Measurements from ENCODE around the gene CTAGE4. TPM values are rescaled to one million over a fixed set of nuclear protein-coding genes. Genes with fewer than 3 reads are reported as not detected.
"Not testable (repeated sequence)": the region's sequence is repeated elsewhere in the genome, so short reads cannot be mapped to it uniquely, and the experiment has no call there.

Gene CTAGE4
- total and polyA plus RNA-seq, 2 donors (not counting 3 experiments of a cell fraction or from before 2014, with no cell fraction given) = 0.04 TPM; not detected in 1

- H3K27me3 ChIP-seq (ENCODE audit: control insufficient read depth in 2 of 2, insufficient read depth in 2 of 2, low read length in 2 of 2); intact Hi-C loops (cut with micrococcal nuclease); H3K4me3 ChIP-seq (replicated peaks in 1 of 3; ENCODE audit: insufficient read depth in 1 of 3, low read depth in 1 of 3, low read length in 3 of 3); H3K79me2 ChIP-seq (ENCODE audit: control insufficient read depth, insufficient read depth, low read length); H3K9me1 ChIP-seq (replicated peaks; ENCODE audit: control insufficient read depth, extremely low read depth, insufficient read depth, low read length); BruUV-seq (replicated peaks); DNase-seq (ENCODE audit: low read depth, low spot score); H2AFZ ChIP-seq (ENCODE audit: low read depth, low read length); H3K4me2 ChIP-seq (ENCODE audit: insufficient read depth, low read length); H3K36me3 ChIP-seq (ENCODE audit: control insufficient read depth in 2 of 2, extremely low read depth in 1 of 2, insufficient read depth in 2 of 2, low read length in 2 of 2); H3K9ac ChIP-seq (replicated peaks; ENCODE audit: extremely low read depth, insufficient read depth, low read length); dilution Hi-C loops (cut with MboI; ENCODE audit: extremely low pct_ligation_motif_present, low sequenced_read_pairs); H3K4me1 ChIP-seq (ENCODE audit: control insufficient read depth, extremely low read depth, insufficient read depth, low read length); CTCF ChIA-PET; H4K20me1 ChIP-seq (replicated peaks; ENCODE audit: control insufficient read depth, extremely low read depth, insufficient read depth, low read length); POLR2A ChIA-PET; H3K9me3 ChIP-seq (replicated peaks; ENCODE audit: control insufficient read depth, insufficient read depth, low read length); H3K27ac ChIP-seq (ENCODE audit: insufficient read depth, low read depth, low read length); FAIRE-seq: not testable (repeated sequence)
These were observed 15.7 kb downstream of the CTAGE4 start for GRCh38 chr7:144198934-144199333.

GRCh38 chr7:144201978-144202377 is 18.7 kb downstream of the CTAGE4 start:
- FAIRE-seq; BruUV-seq (replicated peaks); H3K79me2 ChIP-seq (ENCODE audit: control insufficient read depth, insufficient read depth, low read length); H2AFZ ChIP-seq (ENCODE audit: low read depth, low read length); H4K20me1 ChIP-seq (replicated peaks; ENCODE audit: control insufficient read depth, extremely low read depth, insufficient read depth, low read length); H3K9ac ChIP-seq (replicated peaks; ENCODE audit: extremely low read depth, insufficient read depth, low read length); H3K4me3 ChIP-seq (replicated peaks in 1 of 3; ENCODE audit: insufficient read depth in 1 of 3, low read depth in 1 of 3, low read length in 3 of 3); DNase-seq (ENCODE audit: low read depth, low spot score); H3K9me1 ChIP-seq (replicated peaks; ENCODE audit: control insufficient read depth, extremely low read depth, insufficient read depth, low read length); intact Hi-C loops (cut with micrococcal nuclease); CTCF ChIA-PET; H3K27ac ChIP-seq (ENCODE audit: insufficient read depth, low read depth, low read length); H3K4me1 ChIP-seq (ENCODE audit: control insufficient read depth, extremely low read depth, insufficient read depth, low read length); H3K4me2 ChIP-seq (ENCODE audit: insufficient read depth, low read length); POLR2A ChIA-PET; H3K27me3 ChIP-seq (ENCODE audit: control insufficient read depth in 2 of 2, insufficient read depth in 2 of 2, low read length in 2 of 2); H3K36me3 ChIP-seq (ENCODE audit: control insufficient read depth in 2 of 2, extremely low read depth in 1 of 2, insufficient read depth in 2 of 2, low read length in 2 of 2); dilution Hi-C loops (cut with MboI; ENCODE audit: extremely low pct_ligation_motif_present, low sequenced_read_pairs); H3K9me3 ChIP-seq (replicated peaks; ENCODE audit: control insufficient read depth, insufficient read depth, low read length): not testable (repeated sequence)

DNA sequence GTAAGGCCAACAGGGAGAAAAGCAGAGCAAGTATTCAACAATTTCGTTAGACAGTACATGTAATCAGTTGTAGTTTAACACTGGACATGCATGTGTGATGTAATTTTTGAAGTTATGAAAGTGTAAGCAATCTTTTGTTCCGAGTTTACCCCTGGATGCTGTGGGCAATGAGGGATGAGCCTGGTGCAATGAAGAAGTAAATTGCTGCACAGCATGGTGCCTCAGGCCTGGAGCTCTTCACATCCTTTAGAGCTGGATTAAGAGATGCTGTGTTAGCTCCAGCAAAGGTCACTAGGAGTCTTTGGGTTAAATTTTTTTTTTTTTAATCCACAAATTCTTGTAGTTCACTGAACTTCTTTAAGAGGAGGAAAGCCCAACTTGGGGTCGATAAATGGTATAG is 19.8 kb downstream of the CTAGE4 start:
- H3K9ac ChIP-seq (replicated peaks; ENCODE audit: extremely low read depth, insufficient read depth, low read length); H3K79me2 ChIP-seq (ENCODE audit: control insufficient read depth, insufficient read depth, low read length); BruUV-seq (replicated peaks); DNase-seq (ENCODE audit: low read depth, low spot score); H3K9me3 ChIP-seq (replicated peaks; ENCODE audit: control insufficient read depth, insufficient read depth, low read length); H3K9me1 ChIP-seq (replicated peaks; ENCODE audit: control insufficient read depth, extremely low read depth, insufficient read depth, low read length); H4K20me1 ChIP-seq (replicated peaks; ENCODE audit: control insufficient read depth, extremely low read depth, insufficient read depth, low read length); H3K27me3 ChIP-seq (ENCODE audit: control insufficient read depth in 2 of 2, insufficient read depth in 2 of 2, low read length in 2 of 2); intact Hi-C loops (cut with micrococcal nuclease); H3K27ac ChIP-seq (ENCODE audit: insufficient read depth, low read depth, low read length); H3K36me3 ChIP-seq (ENCODE audit: control insufficient read depth in 2 of 2, extremely low read depth in 1 of 2, insufficient read depth in 2 of 2, low read length in 2 of 2); dilution Hi-C loops (cut with MboI; ENCODE audit: extremely low pct_ligation_motif_present, low sequenced_read_pairs); H3K4me1 ChIP-seq (ENCODE audit: control insufficient read depth, extremely low read depth, insufficient read depth, low read length); H3K4me3 ChIP-seq (replicated peaks in 1 of 3; ENCODE audit: insufficient read depth in 1 of 3, low read depth in 1 of 3, low read length in 3 of 3); H3K4me2 ChIP-seq (ENCODE audit: insufficient read depth, low read length); CTCF ChIA-PET; FAIRE-seq; H2AFZ ChIP-seq (ENCODE audit: low read depth, low read length); POLR2A ChIA-PET: not testable (repeated sequence)

DNA sequence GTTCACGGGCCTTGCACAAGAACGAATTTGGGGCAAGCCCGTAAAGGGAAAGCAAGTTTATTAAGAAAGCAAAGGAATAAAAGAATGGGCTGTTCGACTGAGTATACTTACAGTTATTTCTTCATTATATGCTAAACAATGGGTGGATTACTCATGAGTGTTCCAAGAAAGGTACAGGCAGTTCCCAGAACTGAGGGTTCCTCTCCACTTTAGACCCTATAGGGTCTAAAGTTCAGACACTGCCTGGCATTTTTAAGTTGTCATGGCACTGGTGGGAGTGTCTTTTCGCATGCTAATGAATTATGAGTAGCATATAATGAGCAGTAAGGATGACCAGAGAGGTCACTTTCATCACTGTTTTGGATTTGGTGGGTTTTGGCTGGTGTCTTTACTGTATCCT is 22.0 kb downstream of the CTAGE4 start:
- H3K79me2 ChIP-seq (ENCODE audit: control insufficient read depth, insufficient read depth, low read length); POLR2A ChIA-PET; DNase-seq (ENCODE audit: low read depth, low spot score); CTCF ChIA-PET; H2AFZ ChIP-seq (ENCODE audit: low read depth, low read length); BruUV-seq (replicated peaks); H3K9me1 ChIP-seq (replicated peaks; ENCODE audit: control insufficient read depth, extremely low read depth, insufficient read depth, low read length); H3K27ac ChIP-seq (ENCODE audit: insufficient read depth, low read depth, low read length); intact Hi-C loops (cut with micrococcal nuclease); H3K4me2 ChIP-seq (ENCODE audit: insufficient read depth, low read length); dilution Hi-C loops (cut with MboI; ENCODE audit: extremely low pct_ligation_motif_present, low sequenced_read_pairs); H3K4me1 ChIP-seq (ENCODE audit: control insufficient read depth, extremely low read depth, insufficient read depth, low read length); H3K36me3 ChIP-seq (ENCODE audit: control insufficient read depth in 2 of 2, extremely low read depth in 1 of 2, insufficient read depth in 2 of 2, low read length in 2 of 2); H3K27me3 ChIP-seq (ENCODE audit: control insufficient read depth in 2 of 2, insufficient read depth in 2 of 2, low read length in 2 of 2); FAIRE-seq; H3K9ac ChIP-seq (replicated peaks; ENCODE audit: extremely low read depth, insufficient read depth, low read length); H3K9me3 ChIP-seq (replicated peaks; ENCODE audit: control insufficient read depth, insufficient read depth, low read length); H4K20me1 ChIP-seq (replicated peaks; ENCODE audit: control insufficient read depth, extremely low read depth, insufficient read depth, low read length); H3K4me3 ChIP-seq (replicated peaks in 1 of 3; ENCODE audit: insufficient read depth in 1 of 3, low read depth in 1 of 3, low read length in 3 of 3): not testable (repeated sequence)

All from endothelial cell of umbilical vein (primary cell).